Measurements from ENCODE around the gene SMIM13. TPM values are rescaled to one million over a fixed set of nuclear protein-coding genes. Genes with fewer than 3 reads are reported as not detected.

SMIM13 gene
- total RNA-seq, 1 donor from 2014 or later: 9.2 TPM

GRCh38 chr6:11153447-11153846 is 59.8 kb downstream of the SMIM13 start:
- DNase-seq (ENCODE audit: low spot score): no peak

- DNase-seq (ENCODE audit: low spot score): no peak
These were observed 62.0 kb downstream of the SMIM13 start for GRCh38 chr6:11155589-11155988.

GRCh38 chr6:11160199-11160598 is 66.6 kb downstream of the SMIM13 start:
- no peak for DNase-seq (ENCODE audit: low spot score)

GRCh38 chr6:11161031-11161956 is 67.7 kb downstream of the SMIM13 start:
- no peak for DNase-seq (ENCODE audit: low spot score)

DNA sequence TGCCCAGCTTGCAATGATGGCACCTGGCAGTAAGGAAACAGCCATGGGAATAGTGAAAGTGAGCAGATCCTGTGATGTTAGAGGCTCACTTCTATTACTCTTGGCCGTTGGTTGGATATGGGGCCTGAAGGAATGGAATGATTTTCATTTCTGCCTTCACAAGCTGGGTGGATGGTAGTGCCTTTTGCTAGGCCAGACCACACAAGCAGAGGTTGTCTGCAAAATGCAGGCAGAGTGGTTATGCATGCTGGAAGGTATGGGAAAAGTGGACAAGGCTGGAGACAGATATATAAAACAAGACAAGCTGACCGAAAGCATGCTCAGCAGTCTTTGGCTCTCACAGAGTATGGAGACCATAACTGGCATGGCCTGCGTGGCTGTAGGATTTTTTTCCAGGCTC is 68.6 kb downstream of the SMIM13 start:
- no peak for DNase-seq (ENCODE audit: low spot score)

DNA sequence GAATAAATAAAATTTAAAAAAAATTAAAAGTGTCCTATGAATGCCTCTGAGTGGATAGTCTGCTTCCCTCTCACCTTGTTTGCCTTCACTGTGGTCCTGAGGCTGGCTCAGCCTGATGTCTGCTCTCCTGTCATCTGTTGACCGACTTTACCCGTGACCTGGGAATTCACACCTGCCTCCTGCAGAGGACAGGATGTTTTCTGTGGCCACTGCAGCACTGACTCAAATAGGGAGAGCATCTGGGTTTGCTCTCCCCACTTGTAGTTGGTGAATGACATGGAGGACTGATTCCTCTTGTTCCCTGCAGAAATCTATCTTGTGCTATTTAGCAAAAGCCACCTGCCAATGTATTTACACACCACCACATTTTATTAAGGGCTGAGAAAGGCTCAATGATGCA is 70.3 kb downstream of the SMIM13 start:
- DNase-seq (ENCODE audit: low spot score): no peak

- DNase-seq (ENCODE audit: low spot score): no peak
These were observed 71.3 kb downstream of the SMIM13 start for GRCh38 chr6:11164717-11165646.

GRCh38 chr6:11166948-11167347 is 73.3 kb downstream of the SMIM13 start:
- no peak for DNase-seq (ENCODE audit: low spot score)

DNA sequence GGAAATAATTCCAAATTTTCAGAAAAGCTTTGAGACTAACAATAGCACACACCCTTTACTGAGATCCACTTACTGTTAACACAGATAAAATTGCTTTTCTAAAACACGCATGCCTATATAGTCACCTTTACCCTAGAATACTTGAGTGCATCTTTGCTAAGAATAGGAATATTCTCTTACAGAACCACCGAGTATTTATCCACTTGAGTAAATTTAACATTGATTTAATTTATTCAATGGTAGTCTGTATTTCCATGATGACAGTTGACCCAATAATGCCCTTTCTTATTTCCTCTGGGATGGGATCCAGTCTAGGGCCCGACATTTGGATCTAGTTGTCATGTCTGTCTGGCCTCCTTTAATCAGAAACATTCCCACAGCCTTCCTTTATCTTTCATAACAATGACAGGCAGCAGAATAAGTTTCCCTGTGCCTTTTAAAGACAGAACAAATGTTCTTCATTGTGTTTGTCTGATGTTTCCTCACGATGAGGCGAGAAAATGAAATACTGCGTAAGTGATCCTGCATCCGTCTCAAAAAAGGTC is 74.5 kb downstream of the SMIM13 start:
- no peak for DNase-seq (ENCODE audit: low spot score)

DNA sequence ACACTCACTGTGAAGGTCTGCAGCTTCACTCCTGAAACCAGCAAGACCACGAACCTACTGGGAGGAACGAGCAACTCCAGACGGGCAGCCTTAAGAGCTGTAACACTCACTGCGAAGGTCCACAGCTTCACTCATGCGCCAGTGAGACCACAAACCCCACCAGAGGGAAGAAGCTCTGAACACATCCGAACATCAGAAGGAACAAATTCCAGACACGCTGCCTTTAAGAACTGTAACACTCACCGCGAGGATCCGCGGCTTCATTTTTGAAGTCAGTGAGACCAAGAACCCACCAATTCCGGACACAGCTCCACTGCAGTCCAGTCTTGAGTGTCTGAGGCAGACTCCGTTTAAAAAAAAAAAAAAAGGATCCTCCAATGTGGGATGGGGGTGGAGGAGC is 78.3 kb downstream of the SMIM13 start:
- no peak for DNase-seq (ENCODE audit: low spot score)

GRCh38 chr6:11172501-11173327 is 79.1 kb downstream of the SMIM13 start:
- DNase-seq (ENCODE audit: low spot score): peak; percentile 69

- DNase-seq (ENCODE audit: low spot score): no peak
These were observed 80.6 kb downstream of the SMIM13 start for GRCh38 chr6:11174242-11174611.

DNA sequence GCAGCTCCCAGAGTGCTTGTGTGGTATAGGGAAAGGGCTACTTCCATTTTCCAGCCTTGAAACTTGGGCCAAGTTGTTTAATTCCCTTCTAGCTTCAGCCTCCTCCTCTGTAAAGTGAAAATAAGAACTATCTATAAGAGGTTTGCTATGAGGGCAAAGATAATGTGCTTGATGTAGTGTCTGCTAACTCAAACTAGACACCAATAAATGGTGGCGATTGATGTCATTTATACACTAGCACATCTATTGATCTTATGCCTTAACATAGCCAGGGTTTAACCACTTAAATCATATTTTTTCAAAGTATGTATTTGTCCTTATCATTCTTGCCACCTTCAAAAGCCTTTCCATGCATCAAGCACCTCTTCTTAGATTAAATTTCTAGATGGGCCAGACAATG is 83.6 kb downstream of the SMIM13 start:
- no peak for DNase-seq (ENCODE audit: low spot score)

- DNase-seq (ENCODE audit: low spot score): no peak
These were observed 85.4 kb downstream of the SMIM13 start for GRCh38 chr6:11179088-11179418.

DNA sequence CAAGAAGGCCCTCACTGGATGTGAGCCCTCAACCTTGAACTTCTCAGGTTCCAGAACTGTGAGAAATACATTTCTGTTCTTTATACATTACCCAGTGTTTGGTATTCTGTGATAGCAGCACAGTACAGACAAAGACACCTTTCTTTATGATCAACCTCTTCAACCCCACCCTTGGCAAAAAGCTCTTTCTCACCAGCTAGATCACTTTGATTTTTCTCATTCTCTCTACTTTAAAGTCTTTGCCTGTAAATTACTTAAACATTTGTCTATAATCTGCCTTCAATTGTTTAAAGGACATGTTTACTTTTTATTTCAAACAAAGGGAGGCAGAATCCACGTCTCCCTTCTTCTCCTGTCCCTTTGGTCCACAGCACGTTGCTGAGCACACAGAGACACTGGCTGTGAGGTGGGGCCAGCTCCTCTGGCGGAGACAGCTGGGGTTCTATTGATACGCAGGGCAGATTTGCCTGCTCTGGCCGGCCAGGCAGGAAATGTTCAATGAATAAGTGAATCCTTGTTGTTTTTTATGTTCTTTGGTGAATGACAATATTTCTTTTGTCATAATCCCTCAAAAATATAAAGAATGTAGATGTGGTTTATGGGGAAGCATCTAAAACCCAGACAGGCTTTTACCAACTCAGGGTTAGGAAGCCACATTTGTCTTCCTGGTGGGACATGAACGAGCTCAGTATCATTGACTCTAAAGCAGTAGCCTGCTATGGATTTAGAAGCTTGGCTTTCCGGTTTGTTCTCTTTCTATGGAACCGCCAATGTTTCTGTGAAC is 86.0 kb downstream of the SMIM13 start:
- DNase-seq (ENCODE audit: low spot score): no peak

GRCh38 chr6:11181478-11182136 is 88.0 kb downstream of the SMIM13 start:
- no peak for DNase-seq (ENCODE audit: low spot score)

DNA sequence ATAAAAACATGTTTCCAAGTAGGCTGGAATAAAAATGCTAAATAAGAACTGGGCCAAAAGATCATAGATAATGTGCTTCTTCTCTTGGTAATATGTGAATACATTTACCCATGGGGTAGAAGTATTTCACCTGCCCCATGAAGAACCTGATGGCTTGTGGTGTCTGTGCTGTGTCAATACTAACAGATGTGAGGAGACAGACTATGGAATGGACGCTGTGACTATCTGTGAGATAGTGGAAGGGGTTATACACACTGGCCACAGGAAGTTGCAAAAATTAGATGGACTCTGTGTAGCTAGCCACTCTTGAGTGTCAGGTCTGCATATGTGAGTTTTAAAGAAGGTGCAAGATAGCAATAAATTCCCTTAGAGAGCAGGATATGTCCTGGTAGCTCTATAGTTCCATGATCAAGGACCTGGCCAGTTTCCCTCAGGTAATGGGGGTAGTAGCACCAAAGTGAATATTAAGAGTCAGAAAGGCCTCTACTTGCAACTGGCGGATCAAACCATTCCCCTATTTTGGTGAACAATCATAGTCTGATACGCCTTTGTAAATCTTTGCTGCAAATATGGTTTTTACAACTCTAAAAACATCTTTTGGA is 90.2 kb downstream of the SMIM13 start:
- DNase-seq (ENCODE audit: low spot score): no peak

- DNase-seq (ENCODE audit: low spot score): no peak
These were observed 91.7 kb downstream of the SMIM13 start for GRCh38 chr6:11185204-11185842.

DNA sequence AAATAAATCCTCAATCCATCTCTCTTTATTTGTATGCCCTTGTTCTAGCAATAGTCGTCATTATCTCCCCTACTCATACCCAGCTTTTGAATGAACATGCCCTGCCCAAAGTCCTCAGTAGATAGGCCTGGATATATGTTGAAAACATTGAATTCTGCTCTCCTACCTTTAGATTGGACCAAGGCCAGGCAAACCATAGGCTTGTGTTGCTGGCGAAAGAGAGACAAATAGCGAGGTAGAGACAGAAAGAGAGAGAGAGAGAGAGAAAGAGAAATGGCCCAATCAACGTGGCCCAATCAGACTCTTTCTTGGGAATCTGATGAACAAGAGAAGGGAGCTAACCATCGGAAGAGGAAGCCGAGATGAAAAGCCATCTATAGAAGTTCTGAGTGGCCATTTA is 93.7 kb downstream of the SMIM13 start:
- DNase-seq (ENCODE audit: low spot score): no peak

Measured in mucosa of gallbladder (tissue), 1 donor.